Measurements from ENCODE around the gene ASMTL. TPM values are rescaled to one million over a fixed set of nuclear protein-coding genes. Genes with fewer than 3 reads are reported as not detected.
A peak's percentile ranks its signal among the peaks of the same experiment; 100 is the strongest.

ASMTL gene
- total RNA-seq, 1 donor from 2014 or later: 36.5 TPM

DNA sequence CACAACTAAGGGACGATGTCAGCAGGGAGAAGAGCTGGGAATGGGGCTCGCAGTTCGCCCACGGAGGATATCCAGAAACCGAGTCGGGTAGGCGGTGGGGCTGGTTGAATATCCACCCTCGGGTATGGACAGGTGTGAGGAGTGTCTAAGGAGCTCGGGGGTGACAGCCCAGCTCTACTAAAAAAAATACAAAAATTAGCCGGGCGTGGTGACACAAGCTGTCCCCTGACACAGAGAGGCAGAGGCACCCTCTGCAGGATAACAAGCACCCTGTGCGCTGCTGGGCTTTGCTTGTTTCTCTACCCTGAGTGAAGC is 12.2 kb upstream of the ASMTL start:
- no peaks in the 10 kb centered on the region for H3K36me3 ChIP-seq
- H3K27ac ChIP-seq (replicated peaks): no peak overlapping the region
- intact Hi-C loops (cut with micrococcal nuclease): no loop called here
- DNase-seq: no peak
- TF ChIP-seq, protein P1, sequence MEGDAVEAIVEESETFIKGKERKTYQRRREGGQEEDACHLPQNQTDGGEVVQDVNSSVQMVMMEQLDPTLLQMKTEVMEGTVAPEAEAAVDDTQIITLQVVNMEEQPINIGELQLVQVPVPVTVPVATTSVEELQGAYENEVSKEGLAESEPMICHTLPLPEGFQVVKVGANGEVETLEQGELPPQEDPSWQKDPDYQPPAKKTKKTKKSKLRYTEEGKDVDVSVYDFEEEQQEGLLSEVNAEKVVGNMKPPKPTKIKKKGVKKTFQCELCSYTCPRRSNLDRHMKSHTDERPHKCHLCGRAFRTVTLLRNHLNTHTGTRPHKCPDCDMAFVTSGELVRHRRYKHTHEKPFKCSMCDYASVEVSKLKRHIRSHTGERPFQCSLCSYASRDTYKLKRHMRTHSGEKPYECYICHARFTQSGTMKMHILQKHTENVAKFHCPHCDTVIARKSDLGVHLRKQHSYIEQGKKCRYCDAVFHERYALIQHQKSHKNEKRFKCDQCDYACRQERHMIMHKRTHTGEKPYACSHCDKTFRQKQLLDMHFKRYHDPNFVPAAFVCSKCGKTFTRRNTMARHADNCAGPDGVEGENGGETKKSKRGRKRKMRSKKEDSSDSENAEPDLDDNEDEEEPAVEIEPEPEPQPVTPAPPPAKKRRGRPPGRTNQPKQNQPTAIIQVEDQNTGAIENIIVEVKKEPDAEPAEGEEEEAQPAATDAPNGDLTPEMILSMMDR (IDR thresholded peaks at IDR 0.05; ENCODE audit: borderline replicate concordance): no peak
- H3K9me3 ChIP-seq (replicated peaks): no peaks in the 10 kb centered on the region
- no peak overlapping the region for H3K4me3 ChIP-seq
- peaks cover 13% of the 10 kb centered on the region for H3K4me1 ChIP-seq
- peaks cover 55% of the 10 kb centered on the region for H3K27me3 ChIP-seq (ENCODE audit: low read depth)

- TF ChIP-seq, protein P1 (IDR thresholded peaks at IDR 0.05; ENCODE audit: borderline replicate concordance): no peak
- peaks cover 49% of the 10 kb centered on the region for H3K27me3 ChIP-seq (ENCODE audit: low read depth)
- H3K9me3 ChIP-seq (replicated peaks): no peaks in the 10 kb centered on the region
- H3K27ac ChIP-seq (replicated peaks): peak overlapping the region; percentile 81
- intact Hi-C loops (cut with micrococcal nuclease): no loop called here
- no peak for DNase-seq
- no peaks in the 10 kb centered on the region for H3K36me3 ChIP-seq
- H3K4me3 ChIP-seq: no peak overlapping the region
- H3K4me1 ChIP-seq: peaks cover 13% of the 10 kb centered on the region
These were observed 11.6 kb upstream of the ASMTL start for GRCh38 chrX:1464041-1464970.

- DNase-seq: no peak
- TF ChIP-seq, protein P1 (IDR thresholded peaks at IDR 0.05; ENCODE audit: borderline replicate concordance): no peak
- intact Hi-C loops (cut with micrococcal nuclease): no loop called here
- H3K9me3 ChIP-seq (replicated peaks): no peaks in the 10 kb centered on the region
- H3K36me3 ChIP-seq: no peaks in the 10 kb centered on the region
- no peak overlapping the region for H3K4me3 ChIP-seq
- peaks cover 13% of the 10 kb centered on the region for H3K4me1 ChIP-seq
- peaks cover 46% of the 10 kb centered on the region for H3K27me3 ChIP-seq (ENCODE audit: low read depth)
- peak overlapping the region; percentile 81 for H3K27ac ChIP-seq (replicated peaks)
These were observed 10.9 kb upstream of the ASMTL start for GRCh38 chrX:1463581-1463980.

DNA sequence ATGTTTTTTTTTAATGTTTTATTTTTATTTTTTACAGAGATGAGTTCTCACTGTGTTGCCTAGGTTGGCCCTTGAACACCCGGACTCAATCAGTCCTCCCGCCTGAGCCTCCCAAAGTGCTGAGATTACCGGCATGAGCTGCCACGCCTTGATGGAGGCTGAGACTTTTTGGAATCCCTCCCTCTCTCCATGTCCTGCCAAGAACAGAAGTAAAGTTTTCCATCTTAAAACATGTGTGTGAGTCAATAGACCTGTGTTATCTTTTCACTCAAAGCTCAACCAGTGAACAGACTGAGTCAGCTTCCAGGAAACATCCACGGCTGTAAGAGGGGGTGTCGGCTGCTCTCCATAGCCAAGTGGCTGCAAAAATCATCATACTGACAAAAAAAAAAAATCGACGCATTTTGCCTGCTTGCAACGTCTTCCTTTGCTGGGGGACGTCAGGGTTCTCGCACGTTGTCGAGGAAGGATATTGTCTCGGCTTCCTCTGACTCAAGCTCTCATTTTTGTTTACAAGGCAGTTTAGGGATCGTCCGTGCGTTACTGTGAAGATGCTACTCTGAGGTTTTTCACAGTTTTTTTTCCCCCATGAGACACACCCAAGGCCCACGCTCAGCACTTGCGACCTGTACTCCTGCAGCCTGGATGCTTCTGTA is 10.0 kb upstream of the ASMTL start:
- Histone ChIP-seq H3K27ac (replicated peaks) (peak overlapping the region; percentile 81), H3K4me1 (peaks cover 13% of the 10 kb centered on the region), H3K9me3 (replicated peaks) (no peaks in the 10 kb centered on the region), H3K4me3 (peak overlapping the region; percentile 11), H3K36me3 (no peaks in the 10 kb centered on the region), H3K27me3 (ENCODE audit: low read depth) (peaks cover 38% of the 10 kb centered on the region)
- no peak for DNase-seq
- intact Hi-C loops (cut with micrococcal nuclease): no loop called here
- TF ChIP-seq, protein P1 (IDR thresholded peaks at IDR 0.05; ENCODE audit: borderline replicate concordance): no peak

GRCh38 chrX:1462110-1462509 is 9.4 kb upstream of the ASMTL start:
- Histone ChIP-seq H3K4me1 (peaks cover 13% of the 10 kb centered on the region), H3K4me3 (no peak overlapping the region), H3K27ac (replicated peaks) (peak overlapping the region; percentile 81), H3K36me3 (no peaks in the 10 kb centered on the region), H3K27me3 (ENCODE audit: low read depth) (peaks cover 32% of the 10 kb centered on the region), H3K9me3 (replicated peaks) (no peaks in the 10 kb centered on the region)
- TF ChIP-seq, protein P1 (IDR thresholded peaks at IDR 0.05; ENCODE audit: borderline replicate concordance): no peak
- no peak for DNase-seq
- intact Hi-C loops (cut with micrococcal nuclease): no loop called here

All from left ventricle myocardium inferior (tissue), 1 donor.